Adipocyte (in vitro differentiated cells): ENCODE measurements around the gene ANKH.
A peak's percentile ranks its signal among the peaks of the same experiment; 100 is the strongest.

ENCODE experiments used
- DNase-seq: peaks from one replicate; pipeline ENCODE4 v3.0.0-alpha.2; 2015; ENCODE audit warnings: low read depth
- H3K27me3 ChIP-seq: replicated peaks from 2 replicates; pipeline ENCODE4 v1.7.0; 2013; ENCODE audit warnings: mild to moderate bottlenecking, low read length, moderate library complexity; ENCODE audit not compliant: control insufficient read depth, insufficient read depth
- H3K36me3 ChIP-seq: 2 replicates; pipeline ENCODE4 v1.7.0; 2013; ENCODE audit warnings: low read length, mild to moderate bottlenecking, moderate library complexity; ENCODE audit not compliant: control insufficient read depth, insufficient read depth, severe bottlenecking
- H3K4me1 ChIP-seq: 2 replicates; pipeline ENCODE4 v1.7.0; 2013; ENCODE audit warnings: mild to moderate bottlenecking, low read length, moderate library complexity; ENCODE audit not compliant: control insufficient read depth, insufficient read depth
- H3K4me3 ChIP-seq: 2 replicates; pipeline ENCODE4 v1.7.0; 2013; ENCODE audit warnings: mild to moderate bottlenecking, low read length, moderate library complexity
- H3K9ac ChIP-seq: 2 replicates; pipeline ENCODE4 v1.7.0; 2013; ENCODE audit warnings: mild to moderate bottlenecking, low read length, moderate library complexity
- H3K9me3 ChIP-seq: 2 replicates; pipeline ENCODE4 v1.7.0; 2013; ENCODE audit warnings: mild to moderate bottlenecking, low read length, moderate library complexity; ENCODE audit not compliant: control insufficient read depth

ANKH gene

DNA sequence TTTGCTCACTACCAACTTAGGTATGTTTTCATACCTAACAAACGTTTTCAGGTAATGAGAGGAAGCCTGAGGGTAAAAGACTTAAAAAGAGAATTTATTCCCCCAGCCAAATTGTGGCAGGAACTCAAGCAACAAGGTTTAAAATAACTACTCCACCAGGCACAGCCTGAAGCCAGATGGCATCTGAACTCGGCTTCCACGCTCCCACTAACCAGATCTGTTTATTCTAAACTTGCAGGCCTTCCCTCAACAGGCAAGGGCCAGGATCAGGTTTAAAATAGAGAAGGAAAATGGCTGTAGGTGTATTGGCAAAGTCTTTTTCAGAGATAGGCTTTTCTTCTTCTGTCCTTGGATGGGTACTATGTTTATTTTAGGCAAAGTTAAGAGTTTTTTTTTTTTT, 117.6 kb downstream of the ANKH start:
- peaks cover 15% of the 10 kb centered on the region for H3K36me3 ChIP-seq
- no peaks in the 10 kb centered on the region for H3K4me1 ChIP-seq
- H3K27me3 ChIP-seq, result no peaks in the 10 kb centered on the region
- no peak for DNase-seq
- no peaks in the 10 kb centered on the region for H3K9me3 ChIP-seq
- H3K4me3 ChIP-seq, result no peak overlapping the region
- H3K9ac ChIP-seq, result no peak overlapping the region

DNA sequence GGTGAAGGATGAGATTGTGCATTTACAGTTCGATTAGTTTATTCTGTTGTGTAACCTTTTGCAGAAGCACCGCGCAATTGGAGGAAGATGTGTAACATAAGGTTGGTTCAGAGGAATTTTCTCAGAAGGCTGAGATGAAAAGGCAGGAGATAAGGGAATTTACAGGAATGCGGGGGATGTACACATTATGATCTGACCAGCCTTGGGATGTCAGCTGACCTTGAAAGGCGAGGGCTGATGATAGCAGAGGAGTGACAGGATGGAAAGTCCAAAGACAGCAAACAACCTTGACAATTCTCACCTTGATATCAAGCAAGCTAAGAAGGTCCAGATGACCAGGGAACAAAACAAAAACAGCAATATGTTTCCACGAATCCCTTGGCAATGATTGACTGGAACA, 118.3 kb downstream of the ANKH start:
- peaks cover 15% of the 10 kb centered on the region for H3K36me3 ChIP-seq
- no peaks in the 10 kb centered on the region for H3K4me1 ChIP-seq
- no peaks in the 10 kb centered on the region for H3K27me3 ChIP-seq
- no peak overlapping the region for H3K9ac ChIP-seq
- H3K9me3 ChIP-seq, result no peaks in the 10 kb centered on the region
- no peak overlapping the region for H3K4me3 ChIP-seq
- DNase-seq, result no peak

DNA sequence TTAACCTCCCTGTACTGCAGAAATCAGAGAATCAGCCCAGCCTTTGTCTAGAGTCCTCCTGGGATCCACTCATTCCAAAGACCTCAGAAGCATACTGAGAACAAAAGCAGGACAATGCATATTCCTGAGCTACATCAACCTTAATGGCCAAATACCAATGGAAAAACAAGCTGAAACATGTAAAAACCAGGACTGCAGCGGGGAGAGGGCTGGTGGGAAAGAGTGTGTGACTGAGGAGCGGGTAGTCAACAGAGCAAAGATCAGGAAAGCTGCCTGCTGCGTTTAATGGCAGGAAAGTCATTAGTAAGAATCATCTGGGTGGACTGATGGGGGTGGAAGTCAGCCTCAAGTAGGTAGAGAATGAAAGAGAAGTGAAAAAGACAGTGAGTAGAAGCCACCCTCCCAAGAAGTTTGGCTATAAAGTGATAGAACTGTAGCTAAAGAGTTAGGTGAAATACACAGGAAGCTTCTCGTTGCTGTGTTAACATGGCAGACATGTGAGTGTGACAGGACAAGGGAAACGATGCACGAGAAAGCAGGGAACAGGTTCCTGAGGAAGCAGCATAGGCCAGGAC, 119.0 kb downstream of the ANKH start:
- Histone ChIP-seq H3K9me3 (no peaks in the 10 kb centered on the region), H3K27me3 (no peaks in the 10 kb centered on the region), H3K9ac (no peak overlapping the region), H3K4me1 (no peaks in the 10 kb centered on the region), H3K36me3 (peaks cover 15% of the 10 kb centered on the region), H3K4me3 (no peak overlapping the region)
- DNase-seq, result no peak

DNA sequence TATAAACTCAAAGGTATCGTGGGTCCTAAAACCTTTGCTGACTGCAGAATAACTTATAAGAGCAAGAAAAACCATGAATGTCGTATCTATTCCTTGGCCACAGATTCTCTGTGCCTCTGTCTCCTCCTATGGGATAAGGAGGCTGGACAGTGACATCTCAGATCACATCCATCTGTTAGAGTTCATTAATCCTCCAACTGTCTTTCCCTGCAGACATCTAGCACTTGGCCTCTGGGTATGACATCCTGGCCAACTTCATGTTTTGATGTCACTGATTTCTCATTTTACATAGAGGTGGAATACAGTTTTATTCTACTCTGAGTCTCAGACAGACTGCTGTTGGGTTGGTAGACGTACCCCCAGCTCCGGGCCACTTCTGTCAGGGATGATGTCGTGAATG, 120.9 kb downstream of the ANKH start:
- Histone ChIP-seq H3K9ac (no peak overlapping the region), H3K36me3 (peaks cover 17% of the 10 kb centered on the region), H3K4me3 (no peak overlapping the region), H3K4me1 (no peaks in the 10 kb centered on the region), H3K27me3 (no peaks in the 10 kb centered on the region), H3K9me3 (no peaks in the 10 kb centered on the region)
- no peak for DNase-seq

DNA sequence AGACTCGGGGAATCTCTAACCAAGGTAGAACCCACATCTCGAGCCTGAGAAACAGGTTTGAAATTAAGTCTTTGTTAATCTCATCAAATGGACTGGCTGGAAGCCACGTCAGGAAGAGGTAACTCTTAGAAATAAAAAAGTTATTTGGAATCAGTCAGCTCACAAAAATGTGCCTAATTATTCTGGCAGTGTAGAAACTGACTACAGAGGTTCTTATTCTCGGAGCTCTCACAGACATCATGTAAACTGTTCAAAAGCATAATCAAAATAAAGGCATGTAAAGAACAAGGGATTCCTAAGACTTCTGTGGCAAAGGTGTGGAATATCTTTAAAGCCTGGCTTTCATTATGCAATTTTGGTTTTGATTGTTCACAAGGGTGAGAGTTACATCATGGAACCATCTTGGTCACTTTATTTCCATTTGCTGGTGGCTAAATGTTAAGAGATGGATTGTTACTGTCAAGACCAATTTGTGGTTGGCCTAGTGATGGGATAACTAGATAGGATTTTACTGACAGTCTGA, 121.9 kb downstream of the ANKH start:
- Histone ChIP-seq H3K36me3 (peaks cover 22% of the 10 kb centered on the region), H3K9ac (no peak overlapping the region), H3K4me3 (no peak overlapping the region), H3K27me3 (no peaks in the 10 kb centered on the region), H3K9me3 (no peaks in the 10 kb centered on the region), H3K4me1 (no peaks in the 10 kb centered on the region)
- peak; percentile 8 for DNase-seq

DNA sequence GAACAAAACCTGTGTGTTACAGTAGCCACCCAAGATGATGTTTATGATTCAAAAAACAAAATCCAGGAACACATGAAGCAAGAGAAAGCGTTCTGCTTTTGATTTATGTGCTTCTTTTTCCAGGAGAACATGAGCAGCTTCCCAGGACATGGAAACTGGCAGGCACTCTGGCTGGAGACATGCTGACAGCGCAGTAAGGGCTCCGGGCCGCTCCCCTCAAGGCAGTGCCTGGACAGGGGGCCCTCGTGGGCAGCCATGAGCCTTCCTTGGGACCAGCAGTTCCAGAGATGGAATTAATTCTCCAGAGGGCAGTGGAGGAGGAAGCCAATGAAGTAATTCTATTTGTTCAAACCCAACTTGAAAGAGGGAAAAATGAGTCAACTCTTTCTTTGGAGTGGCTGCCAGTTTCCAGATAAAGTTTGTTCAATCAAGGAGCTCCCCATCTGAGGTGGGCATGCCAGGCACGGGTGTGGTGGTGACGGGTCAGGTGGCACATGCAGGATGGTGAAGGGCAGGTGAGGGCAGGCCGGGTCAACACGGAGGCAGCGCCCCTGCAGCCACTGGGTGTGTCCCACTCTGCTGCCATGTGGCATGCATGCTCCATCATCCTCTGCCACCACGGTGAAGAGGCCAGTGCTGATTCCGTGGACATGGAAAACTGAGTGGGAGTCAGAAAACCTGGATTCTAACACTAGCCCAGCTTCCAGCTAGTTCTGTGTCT, 123.2 kb downstream of the ANKH start:
- no peak overlapping the region for H3K9ac ChIP-seq
- no peak for DNase-seq
- H3K4me3 ChIP-seq, result no peak overlapping the region

DNA sequence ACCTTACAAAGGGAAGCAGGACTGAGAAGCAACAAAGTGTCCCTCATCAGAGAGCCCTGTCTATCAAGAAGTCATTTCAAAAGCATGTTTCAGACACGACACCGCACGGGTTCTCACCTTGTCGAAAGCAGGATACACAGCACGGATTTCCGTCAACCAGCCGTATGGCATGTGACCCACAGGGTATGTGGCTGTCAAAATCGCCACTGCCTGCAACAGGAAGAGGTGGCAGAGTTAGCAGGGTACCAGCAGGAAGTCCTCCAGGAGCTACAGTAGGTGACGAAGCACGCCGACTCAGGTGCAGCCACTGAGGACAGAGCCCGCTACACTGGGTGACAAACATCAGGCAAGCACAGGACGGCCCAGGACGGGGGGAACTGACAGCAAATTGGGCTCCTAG, 125.8 kb downstream of the ANKH start:
- no peaks in the 10 kb centered on the region for H3K9me3 ChIP-seq
- no peak for DNase-seq
- no peak overlapping the region for H3K9ac ChIP-seq
- H3K36me3 ChIP-seq, result peaks cover 23% of the 10 kb centered on the region
- no peak overlapping the region for H3K4me3 ChIP-seq
- no peaks in the 10 kb centered on the region for H3K27me3 ChIP-seq
- H3K4me1 ChIP-seq, result no peaks in the 10 kb centered on the region

More for the DNA sequence above, 123.2 kb downstream of the ANKH start:
- H3K36me3 ChIP-seq, result peaks cover 22% of the 10 kb centered on the region
- no peaks in the 10 kb centered on the region for H3K9me3 ChIP-seq
- no peaks in the 10 kb centered on the region for H3K4me1 ChIP-seq
- no peaks in the 10 kb centered on the region for H3K27me3 ChIP-seq

DNA sequence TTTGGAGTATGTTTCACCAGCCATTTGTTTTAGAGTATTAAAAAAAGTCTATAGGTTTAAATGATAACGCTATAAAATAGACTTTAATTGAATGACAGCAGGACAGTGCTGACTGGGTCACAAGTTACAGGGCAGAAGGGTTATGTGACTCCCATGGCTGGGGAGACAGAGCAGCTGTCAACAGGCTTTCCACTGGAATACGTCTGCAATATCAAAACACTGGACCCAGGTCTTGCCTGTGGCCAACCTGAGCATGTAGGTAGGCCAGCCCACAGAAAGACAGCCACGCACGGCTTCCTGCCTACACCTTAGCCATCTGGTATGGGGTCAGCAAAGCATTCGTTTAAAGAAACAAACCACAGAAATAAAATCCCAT, 126.4 kb downstream of the ANKH start:
- H3K9me3 ChIP-seq, result no peaks in the 10 kb centered on the region
- H3K4me3 ChIP-seq, result no peak overlapping the region
- H3K4me1 ChIP-seq, result no peaks in the 10 kb centered on the region
- H3K27me3 ChIP-seq, result no peaks in the 10 kb centered on the region
- H3K9ac ChIP-seq, result no peak overlapping the region
- peaks cover 20% of the 10 kb centered on the region for H3K36me3 ChIP-seq
- no peak for DNase-seq

DNA sequence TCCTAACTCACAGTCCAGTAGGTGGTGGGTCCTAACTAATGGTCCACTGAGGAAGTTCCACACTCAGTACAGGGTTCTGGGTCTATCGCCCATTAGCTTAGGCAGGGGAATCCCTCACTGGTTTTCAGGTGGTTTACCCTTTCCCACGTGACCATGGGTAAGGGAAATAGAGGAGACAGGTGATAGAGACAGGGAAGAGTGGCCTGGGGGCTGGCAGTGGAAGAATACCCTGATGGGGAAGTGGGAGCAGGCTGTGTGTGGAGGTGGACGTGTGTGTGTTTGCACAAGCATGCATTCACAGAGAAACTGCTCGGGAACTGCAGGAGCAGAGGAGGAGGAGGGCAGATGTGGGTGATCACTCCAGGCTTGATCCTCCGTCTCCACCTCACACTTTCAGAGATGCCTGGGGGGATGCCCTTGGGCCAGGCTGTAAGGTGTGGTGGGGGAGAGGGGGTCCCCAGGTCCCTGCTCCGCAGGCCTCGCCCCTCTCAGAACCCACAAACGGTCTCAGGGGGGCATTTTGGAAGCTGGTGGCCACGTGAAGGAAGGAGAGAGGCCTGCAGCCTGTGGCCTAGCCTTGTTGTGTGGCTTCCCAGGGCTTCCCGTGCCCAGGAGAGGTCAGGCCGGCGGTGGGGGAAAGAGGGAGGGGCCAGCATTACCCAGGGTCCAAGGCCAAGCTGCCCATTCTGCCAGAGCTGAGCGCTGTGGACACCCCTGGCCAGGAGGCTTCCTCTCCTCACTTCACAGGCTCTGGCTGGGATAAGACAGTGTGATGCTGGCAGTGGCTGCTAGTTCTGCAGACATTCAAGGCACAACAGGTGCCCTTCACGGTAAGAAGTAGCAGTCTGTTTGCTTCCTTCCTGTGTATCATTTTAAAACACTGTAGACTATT, 127.0 kb downstream of the ANKH start:
- H3K9ac ChIP-seq, result no peak overlapping the region
- H3K4me1 ChIP-seq, result peaks cover 6% of the 10 kb centered on the region
- H3K4me3 ChIP-seq, result no peak overlapping the region
- no peaks in the 10 kb centered on the region for H3K9me3 ChIP-seq
- H3K36me3 ChIP-seq, result peaks cover 15% of the 10 kb centered on the region
- DNase-seq, result no peak
- H3K27me3 ChIP-seq, result no peaks in the 10 kb centered on the region

DNA sequence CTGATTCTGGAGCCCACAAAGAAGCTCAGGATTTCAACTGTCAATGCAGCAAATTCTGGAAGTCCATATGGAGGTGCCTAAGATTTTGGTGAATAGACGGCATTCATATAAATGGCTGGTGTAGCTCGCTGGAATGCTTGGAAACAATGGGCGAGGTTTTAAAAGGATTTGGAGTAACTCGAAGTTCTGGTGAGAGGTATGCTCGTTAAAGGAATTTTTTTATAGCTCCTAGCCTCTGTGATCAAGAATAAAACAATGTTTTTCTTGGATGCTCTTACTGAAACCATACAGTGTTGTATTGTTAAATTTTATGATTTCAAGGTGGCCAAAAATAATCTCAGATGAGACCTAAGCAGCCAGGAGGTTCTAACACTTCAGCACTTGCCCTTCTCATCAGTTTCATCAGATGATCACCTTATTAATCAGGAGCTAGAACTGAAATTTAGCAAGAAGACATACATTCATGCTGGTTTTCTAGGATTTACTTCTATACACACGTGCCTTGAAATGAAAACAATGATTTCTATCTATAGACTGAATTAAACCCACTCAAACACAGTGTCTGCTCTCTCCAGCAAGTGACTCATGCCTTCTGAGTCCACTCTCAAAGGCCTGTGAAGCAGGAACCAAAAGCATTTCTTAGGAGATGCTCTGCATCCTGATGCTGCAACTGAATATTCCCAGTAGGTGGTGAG, 127.8 kb downstream of the ANKH start:
- Histone ChIP-seq H3K9me3 (no peaks in the 10 kb centered on the region), H3K4me1 (peaks cover 10% of the 10 kb centered on the region)
- peak; percentile 53 for DNase-seq

DNA sequence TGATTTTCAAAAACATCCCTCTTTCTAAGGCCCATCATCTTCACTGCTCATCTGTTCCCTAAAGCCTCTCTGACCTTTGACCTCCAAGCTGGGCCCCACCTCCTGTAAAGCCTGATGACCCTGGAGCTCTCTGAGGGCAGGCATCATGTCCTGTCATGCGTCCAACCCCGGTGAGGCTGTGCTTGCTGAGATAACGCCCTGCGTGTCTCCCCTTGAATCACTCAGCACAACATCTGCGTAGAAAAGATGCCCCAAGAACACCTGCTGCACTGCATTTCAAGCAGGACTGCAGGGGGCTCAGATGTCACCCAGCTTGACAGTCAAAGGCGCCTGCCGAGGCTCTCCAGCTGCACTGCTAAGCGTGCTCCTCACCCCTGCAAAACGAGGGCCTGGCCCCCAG, 129.1 kb downstream of the ANKH start:
- Histone ChIP-seq H3K4me1 (peaks cover 10% of the 10 kb centered on the region), H3K9me3 (no peaks in the 10 kb centered on the region), H3K27me3 (no peaks in the 10 kb centered on the region), H3K9ac (no peak overlapping the region), H3K4me3 (no peak overlapping the region), H3K36me3 (peaks cover 15% of the 10 kb centered on the region)
- no peak for DNase-seq

More for the DNA sequence above, 127.8 kb downstream of the ANKH start:
- H3K4me3 ChIP-seq, result no peak overlapping the region
- H3K9ac ChIP-seq, result no peak overlapping the region
- no peaks in the 10 kb centered on the region for H3K27me3 ChIP-seq
- H3K36me3 ChIP-seq, result peaks cover 15% of the 10 kb centered on the region
